HG02870 (cell line): ENCODE measurements around the gene EIF4B.

Source experiments
- ATAC-seq: cut with Tn5 transposase; IDR thresholded peaks from one replicate; pipeline ENCODE4 v1.9.1; 2021; ENCODE audit warnings: mild to moderate bottlenecking, moderate library complexity; ENCODE audit not compliant: unreplicated experiment

Gene EIF4B

DNA sequence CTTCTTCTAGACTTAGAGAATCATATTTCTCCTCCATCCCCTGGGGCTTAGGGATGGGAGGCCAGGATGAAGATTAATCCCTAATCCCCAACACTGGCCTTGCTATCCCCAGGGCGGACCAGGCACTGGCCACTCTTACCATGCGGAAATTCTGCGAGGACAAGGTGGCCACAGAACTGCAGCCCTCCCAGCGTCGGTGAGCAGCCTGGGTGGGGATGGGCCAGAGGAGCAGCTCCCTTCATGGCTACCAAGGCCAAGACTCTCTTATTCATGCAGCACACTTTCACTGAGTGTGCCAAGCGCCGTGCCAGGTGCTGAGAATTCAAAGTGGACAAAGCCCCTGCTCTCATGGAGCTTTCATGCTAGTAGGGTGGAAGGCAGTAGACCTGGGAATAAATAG lies 50.6 kb downstream of the EIF4B start:
- no peak for ATAC-seq

DNA sequence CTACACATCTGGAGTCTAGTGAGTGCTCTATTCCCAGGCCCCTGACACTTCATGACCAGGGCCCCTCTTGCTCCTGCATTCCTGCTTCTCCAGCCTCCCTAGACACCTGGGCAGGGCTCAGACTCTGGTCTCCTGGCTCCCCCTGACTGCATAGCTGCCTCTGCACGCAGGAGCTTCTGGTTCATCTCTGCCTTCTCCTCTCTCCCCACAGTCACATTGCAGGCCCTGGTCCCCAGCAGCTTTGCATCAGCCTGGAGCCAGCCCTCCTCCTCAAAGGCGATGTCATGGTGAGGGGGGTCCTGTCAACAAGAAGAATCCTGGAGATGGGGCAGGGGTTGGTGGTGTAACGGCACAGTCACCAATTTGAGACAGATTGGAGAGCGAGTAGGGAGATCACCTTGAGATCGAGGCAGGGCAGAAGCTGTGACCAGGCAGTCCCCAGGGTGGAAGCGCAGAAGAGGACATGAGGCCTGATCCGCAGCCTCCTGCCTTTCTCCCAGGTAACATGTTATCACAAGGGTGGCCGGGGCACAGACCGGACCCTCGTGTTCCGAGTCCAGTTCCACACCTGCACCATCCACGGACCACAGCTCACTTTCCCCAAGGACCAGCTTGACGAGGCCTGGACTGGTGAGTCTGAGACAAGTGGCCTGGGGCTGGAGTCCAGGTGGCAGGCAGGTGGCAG lies 51.7 kb downstream of the EIF4B start:
- ATAC-seq = no peak

GRCh38 chr12:53058674-53059433 lies 52.6 kb downstream of the EIF4B start:
- ATAC-seq = no peak

DNA sequence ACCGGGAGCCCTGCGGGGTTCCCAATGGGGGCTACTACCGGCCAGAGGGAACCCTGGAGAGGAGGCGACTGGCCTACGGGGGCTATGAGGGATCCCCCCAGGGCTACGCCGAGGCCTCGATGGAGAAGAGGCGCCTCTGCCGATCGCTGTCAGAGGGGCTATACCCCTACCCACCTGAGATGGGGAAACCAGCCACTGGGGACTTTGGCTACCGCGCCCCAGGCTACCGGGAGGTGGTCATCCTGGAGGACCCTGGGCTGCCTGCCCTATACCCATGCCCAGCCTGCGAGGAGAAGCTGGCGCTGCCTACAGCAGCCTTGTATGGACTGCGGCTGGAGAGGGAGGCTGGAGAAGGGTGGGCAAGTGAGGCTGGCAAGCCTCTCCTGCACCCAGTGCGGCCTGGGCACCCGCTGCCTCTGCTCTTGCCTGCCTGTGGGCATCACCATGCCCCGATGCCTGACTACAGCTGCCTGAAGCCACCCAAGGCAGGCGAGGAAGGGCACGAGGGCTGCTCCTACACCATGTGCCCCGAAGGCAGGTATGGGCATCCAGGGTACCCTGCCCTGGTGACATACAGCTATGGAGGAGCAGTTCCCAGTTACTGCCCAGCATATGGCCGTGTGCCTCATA lies 53.3 kb downstream of the EIF4B start:
- no peak for ATAC-seq

GRCh38 chr12:53060064-53060720 lies 53.9 kb downstream of the EIF4B start:
- ATAC-seq = no peak

DNA sequence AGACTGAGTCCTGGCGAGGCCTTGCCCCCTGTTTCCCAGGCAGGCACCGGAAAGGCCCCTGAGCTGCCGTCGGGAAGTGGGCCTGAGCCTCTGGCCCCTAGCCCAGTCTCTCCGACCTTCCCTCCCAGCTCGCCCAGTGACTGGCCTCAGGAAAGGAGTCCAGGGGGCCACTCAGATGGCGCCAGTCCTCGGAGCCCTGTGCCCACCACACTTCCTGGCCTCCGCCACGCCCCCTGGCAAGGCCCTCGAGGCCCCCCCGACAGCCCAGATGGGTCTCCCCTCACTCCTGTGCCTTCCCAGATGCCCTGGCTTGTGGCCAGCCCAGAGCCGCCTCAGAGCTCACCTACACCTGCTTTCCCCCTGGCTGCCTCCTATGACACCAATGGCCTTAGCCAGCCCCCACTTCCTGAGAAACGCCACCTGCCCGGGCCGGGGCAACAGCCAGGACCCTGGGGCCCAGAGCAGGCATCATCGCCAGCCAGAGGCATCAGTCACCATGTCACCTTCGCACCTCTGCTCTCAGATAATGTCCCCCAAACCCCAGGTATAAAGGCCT lies 54.5 kb downstream of the EIF4B start:
- ATAC-seq = no peak

- ATAC-seq = no peak
Observed at GRCh38 chr12:53061404-53062010, 55.3 kb downstream of the EIF4B start.

GRCh38 chr12:53062011-53062961 lies 56.0 kb downstream of the EIF4B start:
- no peak for ATAC-seq

DNA sequence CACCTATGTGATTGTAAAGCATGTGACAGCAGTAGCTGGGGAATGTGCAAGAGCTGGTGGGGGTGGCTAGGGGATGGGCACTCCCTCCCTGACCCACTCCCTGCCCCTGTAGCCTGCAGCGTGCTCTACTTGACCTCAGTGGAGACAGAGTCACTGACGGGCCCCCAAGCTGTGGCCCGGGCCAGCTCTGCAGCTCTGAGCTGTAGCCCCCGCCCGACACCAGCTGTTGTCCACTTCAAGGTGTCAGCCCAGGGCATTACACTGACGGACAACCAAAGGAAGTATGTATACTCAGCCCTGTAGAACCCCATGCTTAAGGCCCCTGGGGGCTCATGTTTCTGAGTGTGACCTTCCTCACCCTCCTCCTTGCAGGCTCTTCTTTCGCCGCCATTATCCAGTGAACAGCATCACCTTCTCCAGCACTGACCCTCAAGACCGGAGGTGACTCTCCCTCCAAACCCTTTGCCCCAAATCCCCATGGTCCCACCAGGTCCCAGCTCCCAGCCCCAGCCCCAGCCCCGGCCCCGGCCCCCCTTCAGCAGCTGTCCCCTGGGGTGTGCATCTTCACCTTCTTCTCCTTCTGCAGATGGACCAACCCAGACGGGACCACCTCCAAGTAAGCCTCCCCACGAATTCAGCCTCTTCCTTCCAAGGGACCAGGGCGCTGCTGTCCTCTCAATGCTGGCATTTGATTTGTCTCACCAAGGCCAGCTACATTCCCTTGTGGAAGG lies 56.9 kb downstream of the EIF4B start:
- ATAC-seq = no peak

DNA sequence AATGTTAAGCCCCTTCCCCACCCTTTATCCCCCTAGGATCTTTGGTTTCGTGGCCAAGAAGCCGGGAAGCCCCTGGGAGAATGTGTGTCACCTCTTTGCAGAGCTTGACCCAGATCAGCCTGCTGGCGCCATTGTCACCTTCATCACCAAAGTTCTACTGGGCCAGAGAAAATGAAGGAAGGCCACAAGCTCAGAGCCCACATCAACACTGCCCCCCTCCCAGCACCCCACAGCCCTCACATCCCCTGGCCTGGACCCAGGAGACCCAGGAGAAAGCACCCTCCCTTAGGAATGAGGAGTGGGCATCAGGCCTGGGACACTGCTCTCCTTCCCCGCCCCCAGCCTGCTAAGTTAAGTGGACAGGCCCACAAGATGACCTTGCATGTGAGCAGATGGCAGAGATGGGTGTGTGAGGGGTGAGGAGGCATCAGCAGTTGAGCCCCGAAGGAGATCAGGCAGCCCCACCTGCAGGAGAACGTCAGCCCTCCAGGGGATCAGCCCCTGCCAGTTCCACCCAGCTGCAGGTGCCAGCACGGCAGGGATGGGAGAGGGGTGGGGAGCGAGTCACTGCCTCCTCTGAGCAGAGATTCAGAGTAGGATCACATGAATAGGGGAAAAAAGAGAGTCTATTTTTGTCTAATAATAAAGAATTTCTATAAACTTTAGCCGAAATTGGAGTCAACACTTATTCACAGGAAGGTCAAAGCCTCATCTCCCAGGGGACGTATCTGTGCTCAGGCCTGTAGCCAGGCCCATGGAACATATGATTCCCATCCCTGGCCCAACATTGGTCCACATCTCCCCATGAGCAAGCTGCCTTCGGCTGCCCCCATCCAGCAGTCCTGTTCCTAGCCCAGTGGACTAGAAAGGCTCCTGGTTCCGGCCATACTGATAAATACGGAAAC lies 57.7 kb downstream of the EIF4B start:
- no peak for ATAC-seq

- no peak for ATAC-seq
Observed at GRCh38 chr12:53064613-53065436, 58.6 kb downstream of the EIF4B start.

DNA sequence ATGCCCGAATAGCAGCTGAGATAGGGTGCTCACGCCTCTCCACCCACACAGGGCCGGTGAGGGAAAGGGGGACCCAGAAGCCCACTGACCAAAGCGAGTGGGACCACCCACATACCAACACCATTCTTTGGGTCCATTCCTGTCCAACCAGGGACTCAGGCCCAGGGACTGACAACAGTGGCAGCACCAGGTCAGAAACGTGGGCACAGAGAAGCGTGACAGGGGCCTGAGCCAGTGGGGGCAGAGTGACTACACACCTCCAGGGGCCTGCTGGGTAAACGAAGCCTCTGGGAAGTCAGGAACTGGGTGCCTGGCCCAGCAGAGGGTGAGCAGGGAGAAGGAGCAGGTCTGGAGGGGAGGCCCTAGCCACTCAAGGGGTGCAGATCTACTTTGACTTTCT lies 59.2 kb downstream of the EIF4B start:
- no peak for ATAC-seq

DNA sequence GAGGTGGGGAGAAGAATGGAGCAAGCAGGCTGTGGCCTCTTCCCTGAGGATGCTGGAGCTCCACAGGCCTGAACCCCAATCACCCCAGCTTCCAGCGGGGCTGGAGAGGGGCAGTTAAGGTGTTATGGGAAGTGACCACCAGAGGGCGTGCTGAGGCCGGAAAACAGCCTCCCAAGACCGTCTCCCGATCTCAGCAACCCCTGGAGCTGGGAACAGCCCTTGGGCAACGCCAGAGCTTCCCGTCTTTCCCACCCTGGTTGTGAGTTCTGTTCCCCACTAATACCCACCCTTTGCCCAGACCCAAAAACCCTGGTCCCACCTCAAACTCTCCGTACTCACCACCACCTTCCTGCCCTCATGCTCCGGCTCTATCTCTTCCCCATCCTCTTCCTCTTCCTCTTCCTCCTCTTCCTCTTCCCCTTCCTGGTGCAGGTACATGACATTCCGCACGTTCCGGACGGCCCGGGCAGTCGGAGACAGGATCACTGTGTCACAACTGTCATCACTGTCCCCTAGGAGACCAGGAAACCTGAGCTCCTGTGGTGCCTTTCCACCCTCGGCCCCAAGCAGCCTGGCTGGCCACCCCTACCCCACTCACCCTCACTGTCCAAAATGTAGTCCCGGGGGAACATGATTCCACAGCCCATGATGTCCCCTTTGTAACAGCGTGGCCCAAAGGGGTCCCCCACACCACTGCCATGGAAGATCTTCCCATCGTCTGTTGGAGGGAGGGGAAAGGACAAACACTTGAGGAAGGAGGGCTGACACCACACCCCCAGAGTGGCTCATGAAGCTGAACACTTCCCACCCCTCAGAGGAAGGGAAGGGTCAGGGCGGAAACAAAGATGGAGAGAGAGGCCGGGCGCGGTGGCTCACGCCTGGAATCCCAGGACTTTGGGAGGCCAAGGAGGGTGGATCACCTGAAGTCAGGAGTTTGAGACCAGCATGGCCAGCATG lies 60.0 kb downstream of the EIF4B start:
- ATAC-seq = no peak

GRCh38 chr12:53067074-53067992 lies 61.1 kb downstream of the EIF4B start:
- ATAC-seq = no peak
